Body of pancreas (tissue), 4 donors: ENCODE measurements around the gene ATG7.

Experiments used
- POLR2A ChIP-seq, 3 donors: fragments of 450-650 bp; IDR thresholded peaks; one replicate each; pipeline ENCODE4 v1.6.1; 2016; ENCODE audit warnings: antibody characterized with exemption in 3 of 3, mild to moderate bottlenecking in 2 of 3
- TF ChIP-seq, protein P1 (sequence below), 7 experiments: fragments of 450-650 bp in 4 of 7; fragments of 200-600 bp in 3 of 7; sonication (generic) in 3 of 7; IDR thresholded peaks; one replicate each; pipeline ENCODE4 v1.5.1; 2016 to 2019; ENCODE audit warnings: antibody characterized with exemption in 7 of 7

DNA sequence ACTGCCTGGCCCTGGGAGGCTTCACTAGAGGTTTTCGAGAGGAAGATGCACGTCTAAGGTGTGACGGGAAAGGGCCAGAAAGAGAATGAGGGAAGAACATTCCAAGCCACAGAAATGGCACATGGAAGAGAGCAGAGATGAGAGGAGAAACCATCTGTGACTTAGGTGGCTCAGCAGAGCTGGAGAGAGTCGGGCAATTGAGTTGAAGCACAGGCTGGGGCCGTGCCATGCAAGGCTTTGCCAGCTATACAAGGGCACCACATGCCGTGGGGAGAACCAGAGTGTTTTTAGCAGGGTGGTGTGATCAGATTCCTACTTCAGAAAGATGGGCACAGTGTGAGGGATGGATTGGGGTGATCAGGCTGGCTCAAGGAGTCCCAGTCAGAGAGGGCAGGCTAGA is 245.4 kb downstream of the ATG7 start:
- TF ChIP-seq, protein P1, sequence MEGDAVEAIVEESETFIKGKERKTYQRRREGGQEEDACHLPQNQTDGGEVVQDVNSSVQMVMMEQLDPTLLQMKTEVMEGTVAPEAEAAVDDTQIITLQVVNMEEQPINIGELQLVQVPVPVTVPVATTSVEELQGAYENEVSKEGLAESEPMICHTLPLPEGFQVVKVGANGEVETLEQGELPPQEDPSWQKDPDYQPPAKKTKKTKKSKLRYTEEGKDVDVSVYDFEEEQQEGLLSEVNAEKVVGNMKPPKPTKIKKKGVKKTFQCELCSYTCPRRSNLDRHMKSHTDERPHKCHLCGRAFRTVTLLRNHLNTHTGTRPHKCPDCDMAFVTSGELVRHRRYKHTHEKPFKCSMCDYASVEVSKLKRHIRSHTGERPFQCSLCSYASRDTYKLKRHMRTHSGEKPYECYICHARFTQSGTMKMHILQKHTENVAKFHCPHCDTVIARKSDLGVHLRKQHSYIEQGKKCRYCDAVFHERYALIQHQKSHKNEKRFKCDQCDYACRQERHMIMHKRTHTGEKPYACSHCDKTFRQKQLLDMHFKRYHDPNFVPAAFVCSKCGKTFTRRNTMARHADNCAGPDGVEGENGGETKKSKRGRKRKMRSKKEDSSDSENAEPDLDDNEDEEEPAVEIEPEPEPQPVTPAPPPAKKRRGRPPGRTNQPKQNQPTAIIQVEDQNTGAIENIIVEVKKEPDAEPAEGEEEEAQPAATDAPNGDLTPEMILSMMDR (IDR thresholded peaks at IDR 0.05) = no peak
- TF ChIP-seq POLR2A (IDR thresholded peaks at IDR 0.05) = no peak
